ENCODE results near the gene UNC50.
"Not testable (repeated sequence)": the region's sequence is repeated elsewhere in the genome, so short reads cannot be mapped to it uniquely, and the experiment has no call there.

The UNC50 gene

GRCh38 chr2:98577313-98577712 is 31.1 kb upstream of the UNC50 start:
- DNase-seq, result no peak

DNA sequence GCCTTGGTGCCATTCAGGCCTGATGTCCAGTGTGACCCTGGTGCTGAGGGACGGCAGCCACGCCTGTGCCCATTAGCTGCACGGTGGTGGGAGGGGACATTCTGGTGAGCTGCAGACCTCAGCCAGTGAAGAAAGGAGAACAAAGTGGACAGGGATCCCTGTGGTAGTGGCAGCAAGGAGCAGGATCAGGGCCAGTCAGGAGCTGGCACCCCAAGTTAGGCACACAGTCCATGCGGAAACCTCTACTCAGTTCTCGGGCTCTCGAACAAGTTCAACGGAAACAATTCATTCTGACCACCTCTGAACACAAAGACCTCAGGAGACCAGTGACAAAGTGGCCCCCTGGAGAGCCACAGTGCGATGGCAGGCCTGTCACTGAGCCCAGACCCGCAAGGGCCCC is 30.2 kb upstream of the UNC50 start:
- DNase-seq, result no peak

GRCh38 chr2:98579926-98580325 is 28.5 kb upstream of the UNC50 start:
- no peak for DNase-seq

- no peak for DNase-seq
Observed at GRCh38 chr2:98580656-98581284, 27.6 kb upstream of the UNC50 start.

- no peak for DNase-seq
Observed at GRCh38 chr2:98582523-98582922, 25.9 kb upstream of the UNC50 start.

DNA sequence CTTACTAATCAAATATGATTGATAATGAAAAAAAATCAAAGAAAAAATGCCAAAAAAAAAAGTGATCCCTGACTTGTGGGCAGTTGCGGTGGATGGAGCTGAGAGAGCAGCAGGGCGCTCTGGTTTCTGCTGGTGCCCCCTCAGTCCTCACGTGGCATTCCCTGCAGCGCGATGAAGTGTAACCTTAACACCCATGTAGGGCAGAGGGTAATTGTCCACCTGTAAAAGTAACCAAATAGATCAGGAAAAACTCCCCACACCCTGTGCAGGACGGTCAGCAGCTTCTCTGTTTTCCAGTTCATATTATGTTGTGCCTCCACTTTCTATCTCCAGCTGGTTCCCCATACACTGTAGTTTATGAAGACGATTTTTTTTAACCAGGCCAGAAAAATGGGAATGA is 25.1 kb upstream of the UNC50 start:
- no peak for DNase-seq

DNA sequence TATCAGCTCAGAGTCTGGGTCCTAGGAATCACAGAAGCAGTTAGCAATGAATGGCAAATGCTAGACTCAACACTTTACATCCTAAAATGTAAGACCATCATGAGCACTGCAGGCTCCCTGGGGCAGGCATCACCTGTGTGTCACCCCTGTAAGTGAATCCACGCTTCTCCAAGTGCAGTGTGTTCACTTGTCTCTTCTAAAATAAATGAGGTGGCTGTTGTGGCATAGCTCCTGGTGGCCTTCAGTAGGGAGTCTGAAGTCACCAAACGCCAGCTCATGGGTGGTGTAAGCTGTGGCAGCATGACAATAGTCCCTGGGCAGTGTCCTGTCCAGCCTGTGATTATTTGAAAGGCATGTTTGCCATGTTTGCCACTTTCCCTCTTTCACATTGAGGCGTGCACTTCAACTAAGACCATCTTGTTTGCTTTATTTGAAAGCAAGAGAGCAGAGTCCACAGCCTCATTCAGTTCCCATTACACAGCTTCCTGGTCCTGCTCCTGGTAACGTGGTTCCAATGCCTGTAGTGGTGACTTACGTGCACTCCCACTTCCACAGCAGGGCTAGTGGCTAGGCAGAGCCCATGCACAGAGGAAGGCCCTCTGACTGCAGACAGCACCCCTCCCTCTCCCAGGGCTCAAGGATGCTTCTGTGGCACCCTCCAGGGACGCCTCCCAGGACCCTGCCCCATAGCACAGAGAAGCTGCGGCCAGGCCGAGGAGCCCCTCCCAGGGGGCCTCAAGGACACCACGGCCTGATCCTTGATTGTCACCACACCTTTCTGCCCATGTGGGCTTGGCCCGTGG is 24.4 kb upstream of the UNC50 start:
- DNase-seq, result no peak

GRCh38 chr2:98585386-98585785 is 23.0 kb upstream of the UNC50 start:
- DNase-seq, result no peak

GRCh38 chr2:98586551-98587140 is 21.7 kb upstream of the UNC50 start:
- DNase-seq, result no peak

DNA sequence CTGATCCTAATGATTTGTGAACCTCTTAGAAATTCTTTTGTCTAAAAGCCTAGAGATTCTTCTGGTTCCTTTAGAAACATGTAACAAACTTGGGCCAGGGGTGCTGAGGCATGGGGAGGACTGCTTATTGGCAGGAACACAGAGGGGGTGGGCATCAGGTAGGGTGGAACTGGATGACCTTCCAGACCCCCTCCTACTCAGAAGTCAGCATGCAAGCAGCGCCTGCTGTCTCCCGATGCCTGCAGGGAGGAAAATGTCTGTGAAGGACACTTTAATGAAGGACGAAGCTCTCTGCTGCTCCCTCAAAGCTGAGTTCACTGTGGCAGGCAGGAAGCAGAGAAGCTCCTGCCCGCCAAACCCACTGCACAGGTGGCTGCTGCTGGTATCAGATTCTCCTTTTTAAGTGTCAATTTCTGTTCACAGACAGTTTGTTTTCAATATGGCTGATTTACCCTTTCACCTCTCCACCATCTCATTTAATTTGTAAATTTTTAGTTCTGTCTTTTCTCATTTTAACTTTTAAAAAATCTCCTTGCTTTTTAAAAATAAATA is 19.4 kb upstream of the UNC50 start:
- DNase-seq, result no peak

GRCh38 chr2:98589489-98589888 is 18.9 kb upstream of the UNC50 start:
- DNase-seq, result no peak

- DNase-seq, result no peak
Observed at GRCh38 chr2:98592565-98592964, 15.8 kb upstream of the UNC50 start.

DNA sequence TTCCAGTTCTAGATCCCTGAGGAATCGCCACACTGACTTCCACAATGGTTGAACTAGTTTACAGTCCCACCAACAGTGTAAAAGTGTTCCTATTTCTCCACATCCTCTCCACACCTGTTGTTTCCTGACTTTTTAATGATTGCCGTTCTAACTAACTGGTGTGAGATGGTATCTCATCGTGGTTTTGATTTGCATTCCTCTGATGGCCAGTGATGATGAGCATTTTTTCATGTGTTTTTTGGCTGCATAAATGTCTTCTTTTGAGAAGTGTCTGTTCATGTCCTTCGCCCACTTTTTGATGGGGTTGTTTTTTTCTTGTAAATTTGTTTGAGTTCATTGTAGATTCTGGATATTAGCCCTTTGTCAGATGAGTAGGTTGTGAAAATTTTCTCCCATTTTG is 13.7 kb upstream of the UNC50 start:
- DNase-seq, result not testable (repeated sequence)

DNA sequence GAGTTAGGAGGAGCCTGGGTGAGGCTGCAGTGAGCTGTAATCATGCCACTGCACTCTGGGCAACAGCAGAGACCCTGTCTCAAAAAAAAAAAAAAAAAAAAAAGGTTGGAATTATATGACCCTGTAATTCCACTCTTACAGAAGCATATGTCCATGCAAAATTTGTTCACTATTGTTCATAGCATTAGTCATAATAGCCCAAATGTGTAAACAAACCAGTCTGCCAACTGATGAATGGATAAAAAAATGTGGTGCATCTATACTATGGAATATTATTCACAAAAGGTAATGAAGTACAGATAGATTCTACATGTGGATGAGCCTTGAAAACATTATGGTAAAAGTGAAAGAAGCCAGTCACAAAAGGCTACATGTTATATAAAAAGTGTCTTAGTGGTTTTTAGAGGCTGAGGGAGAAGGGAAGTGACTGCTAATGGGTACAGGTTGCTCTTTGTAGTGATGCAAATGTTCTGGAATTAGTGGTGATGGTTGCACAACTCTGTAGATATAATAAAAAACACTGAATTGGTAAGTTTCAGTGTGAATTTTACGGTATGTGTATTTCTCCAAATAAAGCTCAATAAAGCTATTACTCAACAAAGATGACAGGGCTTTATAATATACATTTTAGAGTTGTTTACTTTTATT is 9.5 kb upstream of the UNC50 start:
- no peak for DNase-seq

- no peak for DNase-seq
Observed at GRCh38 chr2:98601532-98602132, 6.8 kb upstream of the UNC50 start.

DNA sequence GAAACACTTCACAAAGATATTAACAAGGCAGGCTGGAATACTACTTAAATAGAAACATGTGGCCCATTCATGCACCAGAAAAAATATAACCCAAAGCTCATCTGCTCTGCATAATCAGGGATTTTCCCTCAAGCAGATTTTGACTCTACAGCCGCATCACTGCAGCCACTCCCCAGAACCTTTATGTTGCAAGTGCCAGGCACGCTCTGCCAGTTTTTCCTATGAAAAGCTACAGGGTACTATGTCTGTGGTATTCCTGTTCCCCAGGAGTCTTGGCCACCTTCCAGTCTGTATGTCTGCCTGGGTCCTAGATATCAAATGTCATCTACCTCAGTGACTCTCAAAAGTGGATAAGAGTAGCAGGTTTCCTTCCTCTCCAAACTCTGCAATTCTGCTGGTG is 3.8 kb upstream of the UNC50 start:
- no peak for DNase-seq

DNA sequence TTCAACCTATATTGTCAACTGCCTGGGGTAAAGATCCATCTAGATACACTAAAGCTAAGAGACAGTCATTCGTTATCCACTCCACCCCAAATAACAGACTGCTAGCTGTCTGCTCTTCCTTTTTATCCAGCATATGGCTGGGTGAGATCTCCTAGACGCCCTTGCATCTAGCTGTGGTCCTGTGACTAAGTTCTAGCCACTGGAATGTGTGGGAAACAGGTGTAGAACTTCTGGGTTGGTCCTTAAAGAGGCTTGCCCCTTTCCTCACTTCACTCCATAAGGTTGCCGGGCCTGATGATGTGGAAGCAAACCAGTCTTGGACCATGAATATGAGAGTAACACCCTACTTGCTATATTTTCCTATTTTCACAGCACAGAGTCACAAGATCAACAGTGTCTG is 3.3 kb upstream of the UNC50 start:
- DNase-seq, result no peak

GRCh38 chr2:98606431-98606830 is 2.0 kb upstream of the UNC50 start:
- DNase-seq, result no peak

GRCh38 chr2:98607104-98607503 is 1.3 kb upstream of the UNC50 start:
- no peak for DNase-seq

DNA sequence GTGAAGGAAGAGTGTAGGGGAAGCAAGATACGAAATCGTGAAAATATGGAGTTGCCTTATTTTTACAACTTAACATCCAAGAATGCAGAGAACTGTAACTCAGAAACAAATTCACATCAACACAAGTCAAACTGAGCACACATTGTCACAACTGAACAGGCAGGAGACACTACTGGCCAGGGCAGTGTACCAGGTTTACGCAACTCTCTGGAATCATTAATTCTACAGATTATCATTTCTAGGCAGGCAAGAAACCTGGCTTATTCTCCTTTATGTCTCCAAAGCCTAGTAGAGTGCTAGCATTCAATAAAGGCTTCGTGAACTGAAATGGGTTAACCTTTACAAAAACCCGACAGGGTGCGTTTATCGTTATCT is 661 bp upstream of the UNC50 start:
- DNase-seq, result no peak

- no peak for DNase-seq
Observed at GRCh38 chr2:98608962-98609604, 694 bp downstream of the UNC50 start.

- no peak for DNase-seq
Observed at GRCh38 chr2:98614024-98614739, 5.8 kb downstream of the UNC50 start.
